K562 (cell line): ENCODE data around the gene RGL2. TPM values are rescaled to one million over a fixed set of nuclear protein-coding genes. Genes with fewer than 3 reads are reported as not detected.
A peak's percentile ranks its signal among the peaks of the same experiment; 100 is the strongest.

Experiments
- MIER1 ChIP-seq: fragments of 450-650 bp; IDR thresholded peaks from 2 replicates; pipeline ENCODE4 v1.6.1; 2016; ENCODE audit warnings: antibody characterized with exemption, mild to moderate bottlenecking, low read depth
- ZBTB7A ChIP-seq: IDR thresholded peaks from 2 replicates; pipeline ENCODE4 v1.6.1; 2011; ENCODE audit warnings: low read depth, mild to moderate bottlenecking, low read length, moderate library complexity, borderline replicate concordance; ENCODE audit not compliant: control insufficient read depth
- ZNF324 ChIP-seq: fragments of 250-450 bp; sonication (Bioruptor Pico); IDR thresholded peaks from 2 replicates; pipeline ENCODE4 v1.4.0; 2020; ENCODE audit warnings: mild to moderate bottlenecking
- polyA plus RNA-seq, 8 experiments: library from polyadenylated mRNA; depleted of rRNA in 4 of 8; stranded (reverse) in 5 of 8; unstranded in 3 of 8; fragments of >200 nt; fragmentation: Nextera tagmentation in 2 of 8; fragmentation: Illumina TruSeq in 1 of 8; extraction: Ambion mirVana in 2 of 8; extraction: Trizol in 1 of 8; gene quantifications; 2 replicates each; pipeline versions ENCODE4 v1.2.1 to v1.2.3, GENCODE V29; 2011 to 2014; ENCODE audit warnings: inconsistent platforms in 1 of 8, missing spikeins in 1 of 8
- total RNA-seq, 7 experiments: library from RNA; depleted of rRNA in 6 of 7; stranded (reverse); fragments of >200 nt in 6 of 7; fragmentation: Illumina TruSeq in 2 of 7; extraction: Trizol in 2 of 7; gene quantifications; 2 replicates each; pipeline versions ENCODE4 v1.2.1 to v1.2.3, GENCODE V29; 2011 to 2021; ENCODE audit warnings: low replicate concordance in 1 of 7
- TF ChIP-seq, protein P1 (sequence below): fragments of 450-650 bp; formaldehyde crosslinking; IDR thresholded peaks from 2 replicates; pipeline ENCODE4 v1.4.0; 2020; ENCODE audit warnings: mild to moderate bottlenecking, moderate library complexity
- TF ChIP-seq, protein P2 (sequence below): fragments of 450-650 bp; formaldehyde crosslinking; IDR thresholded peaks from 2 replicates; pipeline ENCODE4 v1.4.0; 2022; ENCODE audit warnings: missing genetic modification characterization

RGL2 gene
- total and polyA plus RNA-seq, 9 of the 15 experiments (the other 6 are each of a cell fraction or from before 2014, with no cell fraction given) = 1.8 to 57.1 (median 19.5) TPM

DNA sequence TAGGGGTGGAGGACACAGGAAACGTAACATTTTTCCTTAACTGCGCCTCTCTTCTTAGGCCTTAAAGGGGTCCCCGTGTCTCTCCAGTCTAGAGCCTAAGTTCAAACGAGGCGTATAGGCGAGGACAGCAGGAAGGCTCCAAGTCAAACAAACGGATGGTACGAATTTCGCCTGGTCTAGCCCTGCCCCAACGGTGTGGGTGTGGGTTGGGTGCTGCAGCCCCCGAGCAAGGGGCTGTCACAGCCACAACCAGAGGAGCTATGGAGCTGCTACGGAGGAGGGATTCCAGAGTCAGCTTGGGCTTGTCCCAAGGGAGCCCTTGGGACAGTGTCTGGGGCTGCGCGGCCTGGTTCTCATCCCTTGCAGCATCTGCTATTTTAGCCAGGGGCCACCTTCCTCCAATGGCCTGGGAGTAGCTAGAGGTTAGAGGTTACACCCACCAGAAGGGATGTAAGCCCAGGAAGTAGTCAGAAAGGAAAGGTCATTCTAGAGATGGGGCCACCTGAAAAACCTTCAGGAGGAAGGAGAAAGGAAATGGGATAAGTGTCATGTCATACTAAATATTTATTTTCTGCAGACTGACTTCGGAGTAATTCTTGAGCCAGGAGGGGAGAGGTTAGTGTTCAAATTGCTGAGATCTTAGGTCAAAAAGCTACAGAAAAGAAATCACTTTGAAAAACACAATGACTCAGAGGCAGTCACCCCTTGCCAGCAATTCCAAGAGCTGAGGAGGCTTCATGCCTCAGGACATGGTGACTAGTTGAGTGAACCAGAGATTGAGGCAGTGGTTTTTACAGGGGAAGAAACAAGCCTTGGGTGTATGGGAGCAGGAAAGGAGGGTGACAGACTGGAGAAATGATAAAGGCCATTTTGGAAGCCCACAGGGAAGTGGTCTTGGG lies 48.8 kb downstream of the RGL2 start (continued):
- TF ChIP-seq, protein P1, sequence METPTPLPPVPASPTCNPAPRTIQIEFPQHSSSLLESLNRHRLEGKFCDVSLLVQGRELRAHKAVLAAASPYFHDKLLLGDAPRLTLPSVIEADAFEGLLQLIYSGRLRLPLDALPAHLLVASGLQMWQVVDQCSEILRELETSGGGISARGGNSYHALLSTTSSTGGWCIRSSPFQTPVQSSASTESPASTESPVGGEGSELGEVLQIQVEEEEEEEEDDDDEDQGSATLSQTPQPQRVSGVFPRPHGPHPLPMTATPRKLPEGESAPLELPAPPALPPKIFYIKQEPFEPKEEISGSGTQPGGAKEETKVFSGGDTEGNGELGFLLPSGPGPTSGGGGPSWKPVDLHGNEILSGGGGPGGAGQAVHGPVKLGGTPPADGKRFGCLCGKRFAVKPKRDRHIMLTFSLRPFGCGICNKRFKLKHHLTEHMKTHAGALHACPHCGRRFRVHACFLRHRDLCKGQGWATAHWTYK (CRISPR knock-in tag) = 0 out of 2 replicates have a peak, but pooled peaks have one; percentile 60
- TF ChIP-seq MIER1 (0 out of 2 replicates have a peak, but pooled peaks have one; percentile 24), ZBTB7A (0 out of 2 replicates have a peak, but pooled peaks have one; percentile 54), ZNF324 (CRISPR knock-in tag) (0 out of 2 replicates have a peak, but pooled peaks have one; percentile 28)
- TF ChIP-seq, protein P2, sequence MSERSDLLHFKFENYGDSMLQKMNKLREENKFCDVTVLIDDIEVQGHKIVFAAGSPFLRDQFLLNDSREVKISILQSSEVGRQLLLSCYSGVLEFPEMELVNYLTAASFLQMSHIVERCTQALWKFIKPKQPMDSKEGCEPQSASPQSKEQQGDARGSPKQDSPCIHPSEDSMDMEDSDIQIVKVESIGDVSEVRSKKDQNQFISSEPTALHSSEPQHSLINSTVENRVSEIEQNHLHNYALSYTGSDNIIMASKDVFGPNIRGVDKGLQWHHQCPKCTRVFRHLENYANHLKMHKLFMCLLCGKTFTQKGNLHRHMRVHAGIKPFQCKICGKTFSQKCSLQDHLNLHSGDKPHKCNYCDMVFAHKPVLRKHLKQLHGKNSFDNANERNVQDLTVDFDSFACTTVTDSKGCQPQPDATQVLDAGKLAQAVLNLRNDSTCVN (CRISPR knock-in tag) = no peak
- TF ChIP-seq, all 486 proteins: peak for 44
